ENCODE data around the gene DPRX.

DNA sequence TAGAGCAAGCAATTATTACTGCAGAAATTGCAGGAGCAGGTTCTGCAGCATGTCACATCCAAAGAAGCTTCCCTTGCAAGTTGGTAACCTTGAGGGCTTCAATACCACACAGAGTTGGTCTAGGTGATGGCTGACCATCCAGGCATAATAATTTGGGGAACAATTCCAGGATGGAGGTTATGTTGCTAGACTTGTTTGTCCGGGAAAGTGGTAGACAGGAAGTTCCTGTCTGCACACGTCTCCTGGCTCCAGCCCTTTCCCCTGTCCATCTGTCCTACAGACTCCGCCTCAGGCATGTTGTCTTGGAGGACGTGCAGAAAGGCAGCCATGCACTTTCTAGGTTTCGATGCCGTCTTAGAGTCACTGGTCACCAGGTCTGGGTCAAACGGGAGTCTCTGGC lies 26.0 kb downstream of the DPRX start:
- no peak for TF ChIP-seq CTCF (IDR thresholded peaks at IDR 0.05)
- no peak for TF ChIP-seq POLR2AphosphoS5 (IDR thresholded peaks at IDR 0.05; ENCODE audit: insufficient read depth in 1 of 2, low read depth in 1 of 2)

All from vagina (tissue), 2 donors.